Neural cell (in vitro differentiated cells): ENCODE results near the gene FAM53B. TPM values are rescaled to one million over a fixed set of nuclear protein-coding genes. Genes with fewer than 3 reads are reported as not detected.

Experiments used
- H2AFZ ChIP-seq: fragments of 200-600, 300-800 bp; sonication (generic), shearing (Covaris generic); 2 replicates; pipeline ENCODE4 v1.6.0; 2014; ENCODE audit warnings: low read depth, mild to moderate bottlenecking, antibody characterized with exemption, low read length, moderate library complexity
- H3F3A ChIP-seq: fragments of 200-600 bp; shearing (Covaris generic); 2 replicates; pipeline ENCODE4 v1.6.1; 2016; ENCODE audit warnings: mild to moderate bottlenecking, moderate library complexity, mixed read lengths, antibody characterized with exemption, low read length; ENCODE audit not compliant: insufficient read depth, poor library complexity, severe bottlenecking
- H3K27ac ChIP-seq: fragments of 200-600, 300-800 bp; sonication (generic), shearing (Covaris generic); 2 replicates; pipeline ENCODE4 v1.5.1; 2014; ENCODE audit warnings: mild to moderate bottlenecking, low read length, moderate library complexity
- H3K27me3 ChIP-seq: fragments of 300-800, 200-600 bp; sonication (generic), shearing (Covaris generic); 2 replicates; pipeline ENCODE4 v1.6.0; 2014; ENCODE audit warnings: mild to moderate bottlenecking, low read depth, low read length, moderate library complexity; ENCODE audit not compliant: insufficient read depth
- H3K36me3 ChIP-seq: fragments of 300-800, 200-600 bp; sonication (generic), shearing (Covaris generic); 2 replicates; pipeline ENCODE4 v1.5.1; 2014; ENCODE audit warnings: mild to moderate bottlenecking, antibody characterized with exemption, low read length, moderate library complexity; ENCODE audit not compliant: insufficient read depth
- H3K4me2 ChIP-seq: fragments of 300-800, 200-600 bp; sonication (generic), shearing (Covaris generic); 2 replicates; pipeline ENCODE4 v1.6.0; 2014; ENCODE audit warnings: mild to moderate bottlenecking, low read length
- H3K4me3 ChIP-seq: fragments of 300-800, 200-600 bp; sonication (generic), shearing (Covaris generic); 2 replicates; pipeline ENCODE4 v1.5.1; 2014; ENCODE audit warnings: mild to moderate bottlenecking, low read length, moderate library complexity
- H3K79me2 ChIP-seq: fragments of 200-600 bp; shearing (Covaris generic); replicated peaks from 2 replicates; pipeline ENCODE4 v1.6.0; 2014; ENCODE audit warnings: mild to moderate bottlenecking, low read length, moderate library complexity; ENCODE audit not compliant: insufficient read depth
- H3K9ac ChIP-seq: fragments of 300-800, 200-600 bp; sonication (generic), shearing (Covaris generic); 2 replicates; pipeline ENCODE4 v1.6.1; 2016; ENCODE audit warnings: mild to moderate bottlenecking, low read length, mixed read lengths
- H3K9me2 ChIP-seq: fragments of 200-600 bp; shearing (Covaris generic); 2 replicates; pipeline ENCODE4 v1.6.1; 2016; ENCODE audit warnings: mild to moderate bottlenecking, low read length, mixed read lengths; ENCODE audit not compliant: insufficient read depth
- H3K9me3 ChIP-seq: fragments of 200-600, 300-800 bp; sonication (generic), shearing (Covaris generic); 2 replicates; pipeline ENCODE4 v1.6.1; 2016; ENCODE audit warnings: mild to moderate bottlenecking, mixed run types, low read length, moderate library complexity, mixed read lengths
- H4K20me1 ChIP-seq: fragments of 200-600 bp; shearing (Covaris generic); 2 replicates; pipeline ENCODE4 v1.6.1; 2016; ENCODE audit warnings: mild to moderate bottlenecking, mixed run types; ENCODE audit not compliant: insufficient read depth
- EP300 ChIP-seq: fragments of 450-650 bp; conservative IDR thresholded peaks from 2 replicates; pipeline ENCODE4 v1.6.1; 2014; ENCODE audit warnings: antibody characterized with exemption, mild to moderate bottlenecking, moderate library complexity; ENCODE audit not compliant: poor library complexity, severe bottlenecking
- EZH2 ChIP-seq: fragments of 200-600, 300-800 bp; shearing (Covaris generic), sonication (generic); IDR thresholded peaks from 2 replicates; pipeline ENCODE4 v1.6.1; 2014; ENCODE audit warnings: antibody characterized with exemption, low read length, borderline replicate concordance, mild to moderate bottlenecking; ENCODE audit not compliant: insufficient read depth, poor library complexity, severe bottlenecking
- MXI1 ChIP-seq: fragments of 450-650 bp; conservative IDR thresholded peaks from 2 replicates; pipeline ENCODE4 v1.6.1; 2014; ENCODE audit warnings: antibody characterized with exemption, mild to moderate bottlenecking; ENCODE audit not compliant: poor library complexity, severe bottlenecking
- POLR2AphosphoS5 ChIP-seq: IDR thresholded peaks from 2 replicates; pipeline ENCODE4 v1.6.1; 2012
- RAD21 ChIP-seq: fragments of 450-650 bp; conservative IDR thresholded peaks from 2 replicates; pipeline ENCODE4 v1.6.1; 2014; ENCODE audit warnings: antibody characterized with exemption, mild to moderate bottlenecking, moderate library complexity
- SMC3 ChIP-seq: fragments of 450-650 bp; conservative IDR thresholded peaks from 2 replicates; pipeline ENCODE4 v1.6.1; 2014; ENCODE audit warnings: antibody characterized with exemption, mild to moderate bottlenecking, moderate library complexity; ENCODE audit not compliant: poor library complexity
- TAF1 ChIP-seq: IDR thresholded peaks from 2 replicates; pipeline ENCODE4 v1.6.1; 2012; ENCODE audit warnings: low read depth
- polyA plus RNA-seq: library from polyadenylated mRNA; depleted of rRNA; stranded (reverse); fragments of >200 nt; gene quantifications from 2 replicates; pipeline ENCODE4 v1.2.3, GENCODE V29; 2014
- TF ChIP-seq, protein P1 (sequence below): fragments of 450-650 bp; IDR thresholded peaks from 2 replicates; pipeline ENCODE4 v1.5.1; 2014; ENCODE audit warnings: antibody characterized with exemption, mild to moderate bottlenecking, moderate library complexity; ENCODE audit not compliant: poor library complexity, severe bottlenecking
- TF ChIP-seq, protein P2 (sequence below): IDR thresholded peaks from 2 replicates; pipeline ENCODE4 v1.6.1; 2012; ENCODE audit warnings: borderline replicate concordance

The FAM53B gene
- polyA plus RNA-seq, 1 donor from 2014 or later: 21.8 TPM

DNA sequence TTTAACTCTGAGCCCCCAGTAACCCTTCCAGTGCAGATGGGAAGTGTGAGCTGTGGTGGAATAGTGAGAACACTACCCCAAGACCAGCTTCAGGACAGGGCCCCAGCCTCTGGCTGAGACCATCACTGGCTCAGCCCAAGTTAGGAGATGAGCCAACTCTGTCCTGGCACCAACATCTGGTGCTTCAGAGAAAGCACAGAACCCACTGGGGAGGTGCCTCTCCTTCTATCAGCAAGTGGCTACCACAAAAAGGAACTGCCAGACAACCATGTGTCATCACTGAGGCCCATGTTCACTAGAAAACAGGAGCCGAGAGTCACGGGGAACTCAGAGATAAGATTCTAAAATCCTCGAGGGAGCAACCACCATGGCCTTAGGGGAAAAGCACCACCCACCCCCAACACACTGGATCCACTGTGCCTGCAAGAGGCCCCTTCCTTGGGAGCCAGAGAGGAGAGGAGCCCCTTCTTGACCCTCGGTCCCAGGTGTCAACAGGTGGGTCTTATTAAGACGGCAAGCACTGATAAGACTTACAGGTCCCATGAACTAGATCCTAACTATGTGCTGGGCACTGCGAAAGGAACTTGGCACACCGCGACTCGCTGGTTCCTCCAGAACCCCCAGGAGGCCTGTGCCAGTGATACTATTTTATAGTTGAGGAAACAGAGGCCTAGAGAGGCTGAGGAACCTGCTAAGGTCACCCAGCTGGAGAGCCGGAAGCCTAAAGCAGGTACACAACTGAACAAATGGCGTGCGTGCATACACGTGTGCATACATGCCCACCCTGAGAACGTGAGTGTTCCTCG lies 102.7 kb downstream of the FAM53B start:
- Histone ChIP-seq H3K4me3 (no peak overlapping the region), H3K79me2 (no peaks in the 10 kb centered on the region), H3K9me3 (no peaks in the 10 kb centered on the region), H3K9me2 (no peaks in the 10 kb centered on the region), H3F3A (no peaks in the 10 kb centered on the region), H3K27me3 (no peaks in the 10 kb centered on the region), H3K9ac (no peak overlapping the region), H4K20me1 (no peaks in the 10 kb centered on the region), H3K27ac (no peak overlapping the region), H3K36me3 (no peaks in the 10 kb centered on the region), H2AFZ (no peak overlapping the region), H3K4me2 (no peak overlapping the region)
- TF ChIP-seq, protein P1, sequence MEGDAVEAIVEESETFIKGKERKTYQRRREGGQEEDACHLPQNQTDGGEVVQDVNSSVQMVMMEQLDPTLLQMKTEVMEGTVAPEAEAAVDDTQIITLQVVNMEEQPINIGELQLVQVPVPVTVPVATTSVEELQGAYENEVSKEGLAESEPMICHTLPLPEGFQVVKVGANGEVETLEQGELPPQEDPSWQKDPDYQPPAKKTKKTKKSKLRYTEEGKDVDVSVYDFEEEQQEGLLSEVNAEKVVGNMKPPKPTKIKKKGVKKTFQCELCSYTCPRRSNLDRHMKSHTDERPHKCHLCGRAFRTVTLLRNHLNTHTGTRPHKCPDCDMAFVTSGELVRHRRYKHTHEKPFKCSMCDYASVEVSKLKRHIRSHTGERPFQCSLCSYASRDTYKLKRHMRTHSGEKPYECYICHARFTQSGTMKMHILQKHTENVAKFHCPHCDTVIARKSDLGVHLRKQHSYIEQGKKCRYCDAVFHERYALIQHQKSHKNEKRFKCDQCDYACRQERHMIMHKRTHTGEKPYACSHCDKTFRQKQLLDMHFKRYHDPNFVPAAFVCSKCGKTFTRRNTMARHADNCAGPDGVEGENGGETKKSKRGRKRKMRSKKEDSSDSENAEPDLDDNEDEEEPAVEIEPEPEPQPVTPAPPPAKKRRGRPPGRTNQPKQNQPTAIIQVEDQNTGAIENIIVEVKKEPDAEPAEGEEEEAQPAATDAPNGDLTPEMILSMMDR: no peak
- TF ChIP-seq MXI1 (no peak), EP300 (no peak), RAD21 (no peak), SMC3 (no peak), EZH2 (no peak), TAF1 (no peak), POLR2AphosphoS5 (no peak)
- TF ChIP-seq, protein P2, sequence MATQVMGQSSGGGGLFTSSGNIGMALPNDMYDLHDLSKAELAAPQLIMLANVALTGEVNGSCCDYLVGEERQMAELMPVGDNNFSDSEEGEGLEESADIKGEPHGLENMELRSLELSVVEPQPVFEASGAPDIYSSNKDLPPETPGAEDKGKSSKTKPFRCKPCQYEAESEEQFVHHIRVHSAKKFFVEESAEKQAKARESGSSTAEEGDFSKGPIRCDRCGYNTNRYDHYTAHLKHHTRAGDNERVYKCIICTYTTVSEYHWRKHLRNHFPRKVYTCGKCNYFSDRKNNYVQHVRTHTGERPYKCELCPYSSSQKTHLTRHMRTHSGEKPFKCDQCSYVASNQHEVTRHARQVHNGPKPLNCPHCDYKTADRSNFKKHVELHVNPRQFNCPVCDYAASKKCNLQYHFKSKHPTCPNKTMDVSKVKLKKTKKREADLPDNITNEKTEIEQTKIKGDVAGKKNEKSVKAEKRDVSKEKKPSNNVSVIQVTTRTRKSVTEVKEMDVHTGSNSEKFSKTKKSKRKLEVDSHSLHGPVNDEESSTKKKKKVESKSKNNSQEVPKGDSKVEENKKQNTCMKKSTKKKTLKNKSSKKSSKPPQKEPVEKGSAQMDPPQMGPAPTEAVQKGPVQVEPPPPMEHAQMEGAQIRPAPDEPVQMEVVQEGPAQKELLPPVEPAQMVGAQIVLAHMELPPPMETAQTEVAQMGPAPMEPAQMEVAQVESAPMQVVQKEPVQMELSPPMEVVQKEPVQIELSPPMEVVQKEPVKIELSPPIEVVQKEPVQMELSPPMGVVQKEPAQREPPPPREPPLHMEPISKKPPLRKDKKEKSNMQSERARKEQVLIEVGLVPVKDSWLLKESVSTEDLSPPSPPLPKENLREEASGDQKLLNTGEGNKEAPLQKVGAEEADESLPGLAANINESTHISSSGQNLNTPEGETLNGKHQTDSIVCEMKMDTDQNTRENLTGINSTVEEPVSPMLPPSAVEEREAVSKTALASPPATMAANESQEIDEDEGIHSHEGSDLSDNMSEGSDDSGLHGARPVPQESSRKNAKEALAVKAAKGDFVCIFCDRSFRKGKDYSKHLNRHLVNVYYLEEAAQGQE: no peak

GRCh38 chr10:124640538-124641231 lies 103.5 kb downstream of the FAM53B start:
- no peak overlapping the region for H3K4me2 ChIP-seq
- H3K4me3 ChIP-seq: no peak overlapping the region
- H4K20me1 ChIP-seq: no peaks in the 10 kb centered on the region
- H3K36me3 ChIP-seq: no peaks in the 10 kb centered on the region
- no peak overlapping the region for H3K27ac ChIP-seq
- H3K9me3 ChIP-seq: no peaks in the 10 kb centered on the region
- no peaks in the 10 kb centered on the region for H3K9me2 ChIP-seq
- H3K9ac ChIP-seq: no peak overlapping the region
- no peaks in the 10 kb centered on the region for H3F3A ChIP-seq
- H3K79me2 ChIP-seq: no peaks in the 10 kb centered on the region
- TF ChIP-seq, protein P1: no peak
- TF ChIP-seq SMC3: no peak
- no peaks in the 10 kb centered on the region for H3K27me3 ChIP-seq
- no peak overlapping the region for H2AFZ ChIP-seq
